IMR-90 (cell line): ENCODE data around the gene PNPLA5. TPM values are rescaled to one million over a fixed set of nuclear protein-coding genes. Genes with fewer than 3 reads are reported as not detected.

Source experiments
- ATAC-seq: fragments of 200-7000 bp; cut with Tn5 transposase; 2 replicates; pipeline ENCODE4 v1.9.1; 2020; ENCODE audit warnings: low read depth, mild to moderate bottlenecking, moderate library complexity
- BruUV-seq: library from RNA; stranded (reverse); fragments of 400-500 nt; replicated peaks from 2 replicates; lab custom pipeline; 2021; lab: Mats Ljungman, UMichigan
- CTCF ChIA-PET: fragments of 300-600 bp; formaldehyde crosslinking; extraction: SDS; loops from one replicate; lab custom pipeline; 2021; ENCODE audit warnings: antibody characterized with exemption; lab: Yijun Ruan, JAX
- POLR2A ChIA-PET: fragments of 300-600 bp; sonication (Branson Sonifier 250); formaldehyde crosslinking; loops from one replicate; lab custom pipeline; 2022; ENCODE audit warnings: antibody characterized with exemption; ENCODE audit not compliant: unreplicated experiment; lab: Charles Lee
- DNase-seq: peaks from one replicate; pipeline ENCODE4 v3.0.0; 2013
- H2AFZ ChIP-seq: replicated peaks from 2 replicates; pipeline ENCODE3; 2013; ENCODE audit warnings: low read length, mild to moderate bottlenecking; ENCODE audit not compliant: poor library complexity
- H2AK5ac ChIP-seq: 2 replicates; pipeline ENCODE4 v1.6.1; 2013; ENCODE audit warnings: low read depth, low read length, inconsistent platforms
- H2AK9ac ChIP-seq: replicated peaks from 2 replicates; pipeline ENCODE3; 2013; ENCODE audit warnings: mild to moderate bottlenecking, low read depth, low read length, moderate library complexity; ENCODE audit not compliant: poor library complexity
- H2BK120ac ChIP-seq: 2 replicates; pipeline ENCODE4 v1.6.1; 2013; ENCODE audit warnings: low read depth, low read length, inconsistent platforms
- H2BK15ac ChIP-seq: 3 replicates; pipeline ENCODE4 v1.6.1; 2013; ENCODE audit warnings: low read depth, low read length, inconsistent platforms
- H2BK20ac ChIP-seq: 2 replicates; pipeline ENCODE4 v1.6.1; 2013; ENCODE audit warnings: low read depth, mild to moderate bottlenecking, inconsistent platforms, low read length, moderate library complexity
- H2BK5ac ChIP-seq: 2 replicates; pipeline ENCODE4 v1.6.1; 2013; ENCODE audit warnings: mild to moderate bottlenecking, low read depth, low read length, inconsistent platforms; ENCODE audit not compliant: poor library complexity, severe bottlenecking
- H3K14ac ChIP-seq: replicated peaks from 2 replicates; pipeline ENCODE4 v1.6.1; 2013; ENCODE audit warnings: low read depth, low read length, inconsistent platforms
- H3K18ac ChIP-seq: 2 replicates; pipeline ENCODE4 v1.6.1; 2013; ENCODE audit warnings: low read depth, low read length, control low read depth
- H3K23ac ChIP-seq: 2 replicates; pipeline ENCODE4 v1.6.1; 2013; ENCODE audit warnings: low read depth, low read length, inconsistent platforms
- H3K27ac ChIP-seq: 2 replicates; pipeline ENCODE4 v1.5.1; 2013; ENCODE audit warnings: mild to moderate bottlenecking, control low read depth, low read length; ENCODE audit not compliant: insufficient read depth
- H3K27me3 ChIP-seq: 2 replicates; pipeline ENCODE4 v1.6.1; 2013; ENCODE audit warnings: low read length; ENCODE audit not compliant: control insufficient read depth, insufficient read depth
- H3K36me3 ChIP-seq: 2 replicates; pipeline ENCODE4 v1.6.1; 2013; ENCODE audit warnings: low read length, mixed read lengths; ENCODE audit not compliant: control insufficient read depth, insufficient read depth
- H3K4ac ChIP-seq: 2 replicates; pipeline ENCODE4 v1.6.1; 2013; ENCODE audit warnings: low read depth, low read length, inconsistent platforms
- H3K4me1 ChIP-seq: 2 replicates; pipeline ENCODE4 v1.6.1; 2013; ENCODE audit warnings: low read length, mixed read lengths; ENCODE audit not compliant: control insufficient read depth, insufficient read depth
- H3K4me2 ChIP-seq: 2 replicates; pipeline ENCODE4 v1.6.1; 2013; ENCODE audit warnings: low read depth, mild to moderate bottlenecking, control low read depth, low read length, moderate library complexity
- H3K4me3 ChIP-seq: 2 replicates; pipeline ENCODE4 v1.5.1; 2013; ENCODE audit warnings: low read depth, mild to moderate bottlenecking, control low read depth, low read length, moderate library complexity; ENCODE audit not compliant: insufficient read depth
- H3K56ac ChIP-seq: 2 replicates; pipeline ENCODE4 v1.6.1; 2013; ENCODE audit warnings: low read length, inconsistent platforms; ENCODE audit not compliant: insufficient read depth; ENCODE audit errors: extremely low read depth
- H3K79me1 ChIP-seq, 2 experiments: 2 replicates each; pipeline ENCODE4 v1.6.1; 2013; ENCODE audit warnings: low read length in 2 of 2, inconsistent platforms in 1 of 2, low read depth in 1 of 2
- H3K9ac ChIP-seq: 2 replicates; pipeline ENCODE4 v1.6.1; 2013; ENCODE audit warnings: low read depth, low read length, control low read depth
- H3K9me1 ChIP-seq: 2 replicates; pipeline ENCODE4 v1.6.1; 2013; ENCODE audit warnings: low read length, inconsistent platforms; ENCODE audit not compliant: insufficient read depth
- H3K9me3 ChIP-seq: 2 replicates; pipeline ENCODE4 v1.6.1; 2013; ENCODE audit warnings: low read length; ENCODE audit not compliant: control insufficient read depth, insufficient read depth
- H4K20me1 ChIP-seq: 2 replicates; pipeline ENCODE4 v1.6.1; 2013; ENCODE audit warnings: low read length, inconsistent platforms; ENCODE audit not compliant: insufficient read depth
- H4K5ac ChIP-seq: 2 replicates; pipeline ENCODE4 v1.6.1; 2013; ENCODE audit warnings: mild to moderate bottlenecking, low read depth, low read length, control low read depth
- H4K8ac ChIP-seq, 2 experiments: 2 replicates each; pipeline ENCODE4 v1.6.1; 2013; ENCODE audit warnings: low read depth in 2 of 2, low read length in 2 of 2, control low read depth in 1 of 2, inconsistent platforms in 1 of 2
- H4K91ac ChIP-seq: 2 replicates; pipeline ENCODE4 v1.6.1; 2013; ENCODE audit warnings: low read depth, low read length, inconsistent platforms; ENCODE audit not compliant: insufficient read depth
- CEBPB ChIP-seq: IDR thresholded peaks from 2 replicates; pipeline ENCODE4 v1.6.1; 2012; ENCODE audit warnings: low read depth, low read length, improper control_type of control experiment
- MAFK ChIP-seq: IDR thresholded peaks from 2 replicates; pipeline ENCODE4 v1.6.1; 2012; ENCODE audit warnings: low read depth, low read length, improper control_type of control experiment
- MAZ ChIP-seq: IDR thresholded peaks from 2 replicates; pipeline ENCODE4 v1.6.1; 2012; ENCODE audit warnings: low read depth, mild to moderate bottlenecking, low read length, improper control_type of control experiment, moderate library complexity, borderline replicate concordance
- MXI1 ChIP-seq: IDR thresholded peaks from 2 replicates; pipeline ENCODE4 v1.6.1; 2012; ENCODE audit warnings: low read depth, mild to moderate bottlenecking, low read length, moderate library complexity, borderline replicate concordance
- NFE2L2 ChIP-seq: fragments of 150-350 bp; IDR thresholded peaks from 2 replicates; pipeline ENCODE4 v1.6.1; 2016; ENCODE audit warnings: low read depth, mild to moderate bottlenecking, low read length
- POLR2A ChIP-seq: IDR thresholded peaks from 2 replicates; pipeline ENCODE4 v1.6.1; 2012; ENCODE audit warnings: mild to moderate bottlenecking, low read depth, low read length
- RAD21 ChIP-seq: IDR thresholded peaks from 2 replicates; pipeline ENCODE4 v1.6.1; 2012; ENCODE audit warnings: low read length, improper control_type of control experiment
- RFX5 ChIP-seq: IDR thresholded peaks from 2 replicates; pipeline ENCODE4 v1.8.0; 2012; ENCODE audit warnings: low read depth, mild to moderate bottlenecking, low read length, moderate library complexity
- SMC3 ChIP-seq: fragments of 150-350 bp; IDR thresholded peaks from 2 replicates; pipeline ENCODE4 v1.6.1; 2016; ENCODE audit warnings: low read depth, mild to moderate bottlenecking, antibody characterized with exemption, low read length, moderate library complexity
- WGBS, 2 experiments: methylation state at CpG; one replicate each; pipeline versions ENCODE4 v1.1.5 to v1.1.7; 2013; ENCODE audit warnings: missing lambda C conversion rate in 2 of 2; ENCODE audit not compliant: insufficient read length in 1 of 2; ENCODE audit errors: extremely low coverage in 2 of 2; 5-methylcytosine and 5-hydroxymethylcytosine counted together
- dilution Hi-C: fragments of 300-500 bp; cut with HindIII; formaldehyde crosslinking; loops from one replicate; pipeline ENCODE4 v1.14.3; 2018; ENCODE audit warnings: low sequenced_read_pairs; ENCODE audit not compliant: unreplicated experiment
- in situ Hi-C: fragments of 300-500 bp; cut with MboI; formaldehyde crosslinking; loops from 3 replicates; pipeline ENCODE4 v1.14.3; 2019; ENCODE audit warnings: low sequenced_read_pairs, inconsistent platforms, mixed read lengths
- intact Hi-C: fragments of 100-400 bp; cut with micrococcal nuclease; formaldehyde crosslinking; loops from 2 replicates; pipeline ENCODE4 v1.10.0; 2022
- polyA plus RNA-seq, 3 experiments: library from polyadenylated mRNA; depleted of rRNA; stranded (reverse); fragments of >200 nt; gene quantifications; 2 replicates each; pipeline ENCODE4 v1.2.3, GENCODE V29; 2012; ENCODE audit warnings: low replicate concordance in 1 of 3
- total RNA-seq: library from RNA; depleted of rRNA; stranded (reverse); fragments of >200 nt; gene quantifications from 2 replicates; pipeline ENCODE4 v1.2.3, GENCODE V29; 2012
- TF ChIP-seq, protein P1 (sequence below): fragments of 150-350 bp; IDR thresholded peaks from 2 replicates; pipeline ENCODE4 v1.6.1; 2017; ENCODE audit warnings: mild to moderate bottlenecking, antibody characterized with exemption, low read length, low read depth

The PNPLA5 gene
- total and polyA plus RNA-seq, 2 of the 4 experiments (the other 2 are of a cell fraction): 0.18 to 0.44 TPM

DNA sequence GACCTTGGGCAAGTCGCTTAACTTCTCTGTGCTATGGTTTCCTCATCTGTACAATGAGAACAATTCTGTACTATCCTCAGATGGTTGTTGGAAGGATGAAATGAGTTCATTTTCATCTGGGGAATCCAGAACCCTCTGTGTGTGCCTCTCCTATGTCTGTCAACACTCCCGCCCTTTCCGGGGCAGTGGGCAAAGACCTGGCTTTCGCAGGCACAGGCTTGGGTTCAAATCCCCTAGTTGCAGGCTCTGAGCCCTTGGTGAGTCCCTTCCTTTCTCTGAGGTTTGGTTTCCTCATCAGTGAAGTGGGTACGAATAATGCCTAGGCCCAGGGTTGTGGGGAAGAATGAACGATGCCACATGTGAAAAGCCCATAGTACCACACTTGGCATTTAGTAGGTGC lies 6.0 kb downstream of the PNPLA5 start:
- Histone ChIP-seq H2AK9ac (no peak overlapping the region), H4K91ac (no peak overlapping the region), H2BK120ac (no peak overlapping the region), H2AFZ (no peak overlapping the region), H4K5ac (no peak overlapping the region), H3K27ac (no peak overlapping the region), H3K4me3 (no peak overlapping the region), H3K23ac (no peak overlapping the region), H2AK5ac (no peak overlapping the region), H3K56ac (no peak overlapping the region), H3K14ac (no peak overlapping the region), H3K4me1 (no peaks in the 10 kb centered on the region), H3K9me3 (no peaks in the 10 kb centered on the region; the same call in 1 of the 2 replicates), H2BK20ac (no peak overlapping the region), H2BK15ac (no peak overlapping the region), H3K36me3 (no peaks in the 10 kb centered on the region), H3K9me1 (no peaks in the 10 kb centered on the region), H3K18ac (no peak overlapping the region), H3K9ac (no peak overlapping the region), H3K4ac (no peak overlapping the region), H3K27me3 (peaks cover 14% of the 10 kb centered on the region), H4K8ac (no peak overlapping the region), H4K20me1 (no peaks in the 10 kb centered on the region), H2BK5ac (no peak overlapping the region), H3K79me1 (no peaks in the 10 kb centered on the region), H3K4me2 (no peak overlapping the region)
- intact Hi-C loops: loop anchor here (1.0 kb wide), 1 partner anchor 497 kb away; no protein-coding TSS in a partner anchor
- POLR2A ChIA-PET: no interaction called here
- no TSS peak for BruUV-seq
- CTCF ChIA-PET: interaction anchor here (1.0 to 1.4 kb wide), 3 partner anchors 9 to 613 kb away, joined by 3 to 5 read pairs (median 3); no protein-coding TSS in a partner anchor
- DNase-seq (no peak), ATAC-seq (no peak)
- WGBS, 2 experiments: no CpG with 5 or more reads among the region's 6 CpGs
- in situ Hi-C loops: no loop called here
- no peak for TF ChIP-seq NFE2L2
- TF ChIP-seq, protein P1, sequence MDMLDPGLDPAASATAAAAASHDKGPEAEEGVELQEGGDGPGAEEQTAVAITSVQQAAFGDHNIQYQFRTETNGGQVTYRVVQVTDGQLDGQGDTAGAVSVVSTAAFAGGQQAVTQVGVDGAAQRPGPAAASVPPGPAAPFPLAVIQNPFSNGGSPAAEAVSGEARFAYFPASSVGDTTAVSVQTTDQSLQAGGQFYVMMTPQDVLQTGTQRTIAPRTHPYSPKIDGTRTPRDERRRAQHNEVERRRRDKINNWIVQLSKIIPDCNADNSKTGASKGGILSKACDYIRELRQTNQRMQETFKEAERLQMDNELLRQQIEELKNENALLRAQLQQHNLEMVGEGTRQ: no peak
- TF ChIP-seq MAFK: no peak
- TF ChIP-seq MXI1: no peak
- no peak for TF ChIP-seq RFX5
- TF ChIP-seq MAZ: no peak
- no peak for TF ChIP-seq POLR2A
- TF ChIP-seq RAD21: no peak
- TF ChIP-seq CEBPB: no peak
- TF ChIP-seq SMC3: no peak
- dilution Hi-C loops: no loop called here
